ENCODE results near the gene HNRNPC. TPM values are rescaled to one million over a fixed set of nuclear protein-coding genes. Genes with fewer than 3 reads are reported as not detected.
A peak's percentile ranks its signal among the peaks of the same experiment; 100 is the strongest.
"Not testable (repeated sequence)": the region's sequence is repeated elsewhere in the genome, so short reads cannot be mapped to it uniquely, and the experiment has no call there.

The HNRNPC gene
- total RNA-seq, 1 experiment from 2014 or later: 1,062 TPM

- no peak overlapping the region for H2BK120ac ChIP-seq (ENCODE audit: low read depth, low read length, poor library complexity, severe bottlenecking)
- peaks cover 3% of the 10 kb centered on the region for H3K23me2 ChIP-seq (ENCODE audit: insufficient read length, low read depth, low read length, poor library complexity, severe bottlenecking)
- H3K79me1 ChIP-seq (ENCODE audit: insufficient read depth, low read depth, low read length, poor library complexity, severe bottlenecking): no peaks in the 10 kb centered on the region
- Mint-ChIP-seq H3K4me3 (peak overlapping the region; percentile 72 to 85; a peak in 4 of 5 replicates), H3K9me3 (no peaks in the 10 kb centered on the region), H3K36me3 (ENCODE audit: insufficient read depth in 1 of 3, low read depth in 3 of 3) (no peaks in the 10 kb centered on the region), H3K27ac (peak overlapping the region in 2 of 3 experiments; percentile 99; a peak in 3 of 7 replicates), H3K27me3 (ENCODE audit: low read depth) (no peaks in the 10 kb centered on the region; the same call in 1 of the 2 replicates), H3K4me1 (peaks cover 26 to 30% of the 10 kb centered on the region in 2 experiments)
- peak overlapping the region; percentile 90 for H3K4me2 ChIP-seq (ENCODE audit: insufficient read depth, insufficient read length, low read length)
- H2BK12ac ChIP-seq (ENCODE audit: insufficient read length, low read depth, low read length): no peak overlapping the region
- no peak for DNase-seq
- no peak overlapping the region for H3T11ph ChIP-seq (ENCODE audit: low read length)
- TF ChIP-seq CTCF (conservative IDR thresholded peaks at IDR 0.05): no peak
- H3K4ac ChIP-seq (ENCODE audit: low read depth, low read length): no peak overlapping the region
- H3K9me3 ChIP-seq (ENCODE audit: control insufficient read depth, low read depth, low read length): no peaks in the 10 kb centered on the region
- H3K9ac ChIP-seq (ENCODE audit: extremely low read depth, insufficient read length, low read length): peak overlapping the region; percentile 89
- H4K8ac ChIP-seq (replicated peaks; ENCODE audit: insufficient read length, low read depth, low read length): no peak overlapping the region
- H4K5ac ChIP-seq (ENCODE audit: insufficient read length, low read depth, low read length): no peak overlapping the region
- no peak overlapping the region for H3K14ac ChIP-seq (ENCODE audit: insufficient read depth, low read length)
- H2BK20ac ChIP-seq (ENCODE audit: low read depth, low read length, poor library complexity, severe bottlenecking): no peak overlapping the region
- H2AFZ ChIP-seq (ENCODE audit: low read length): no peak overlapping the region
- peak overlapping the region; percentile 89 for H3K27ac ChIP-seq (ENCODE audit: insufficient read length, low read depth, low read length)
- H2BK5ac ChIP-seq (ENCODE audit: insufficient read length, low read length): no peak overlapping the region
- H3K79me2 ChIP-seq (ENCODE audit: insufficient read depth, low read length): no peaks in the 10 kb centered on the region
- H4K20me1 ChIP-seq (ENCODE audit: control insufficient read depth, insufficient read depth, insufficient read length): no peaks in the 10 kb centered on the region
- 0 out of 2 replicates have a peak, but pooled peaks cover 2% of the 10 kb centered on the region for H3K4me1 ChIP-seq (ENCODE audit: insufficient read depth, low read length)
- no peak overlapping the region for H3K18ac ChIP-seq (ENCODE audit: insufficient read length, low read depth, low read length)
- no peak overlapping the region for H2AK5ac ChIP-seq (ENCODE audit: insufficient read length, low read length)
- no peak overlapping the region for H3K23ac ChIP-seq (ENCODE audit: insufficient read length, low read depth, low read length)
- H3K56ac ChIP-seq (ENCODE audit: insufficient read length, low read depth, low read length): no peak overlapping the region
- no CpG with 5 or more reads among the region's 3 CpGs for WGBS (ENCODE audit: extremely low coverage, insufficient read length, low lambda C conversion rate)
- no peaks in the 10 kb centered on the region for H3K27me3 ChIP-seq (ENCODE audit: insufficient read depth, low read length)
- no peak overlapping the region for H2BK15ac ChIP-seq (ENCODE audit: low read depth, low read length)
- H4K91ac ChIP-seq (ENCODE audit: insufficient read length, low read depth, low read length): no peak overlapping the region
Observed at GRCh38 chr14:21307637-21308036, 38.4 kb upstream of the HNRNPC start.

DNA sequence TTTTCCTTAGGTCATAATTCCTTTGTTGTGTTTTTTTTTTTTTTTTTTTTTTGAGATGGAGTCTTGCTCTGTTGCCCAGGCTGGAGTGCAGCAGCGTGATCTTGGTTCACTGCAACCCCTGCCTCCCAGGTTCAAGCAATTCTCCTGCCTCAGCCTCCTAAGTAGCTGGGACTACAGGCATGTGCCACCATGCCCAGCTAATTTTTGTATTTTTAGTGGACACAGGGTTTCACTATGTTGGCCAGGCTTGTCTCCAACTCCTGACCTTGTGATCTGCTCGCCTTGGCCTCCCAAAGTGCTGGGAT is 33.5 kb upstream of the HNRNPC start:
- H3K27me3 Mint-ChIP-seq (ENCODE audit: low read depth); H2BK120ac ChIP-seq (ENCODE audit: low read depth, low read length, poor library complexity, severe bottlenecking); DNase-seq; H3K27me3 ChIP-seq (ENCODE audit: insufficient read depth, low read length); H3K18ac ChIP-seq (ENCODE audit: insufficient read length, low read depth, low read length); H2BK12ac ChIP-seq (ENCODE audit: insufficient read length, low read depth, low read length); H4K20me1 ChIP-seq (ENCODE audit: control insufficient read depth, insufficient read depth, insufficient read length); H2AK5ac ChIP-seq (ENCODE audit: insufficient read length, low read length); H3K4me1 ChIP-seq (ENCODE audit: insufficient read depth, low read length); H3K4ac ChIP-seq (ENCODE audit: low read depth, low read length); H3K14ac ChIP-seq (ENCODE audit: insufficient read depth, low read length); H4K8ac ChIP-seq (replicated peaks; ENCODE audit: insufficient read length, low read depth, low read length); H3K9me3 ChIP-seq (ENCODE audit: control insufficient read depth, low read depth, low read length); H2AFZ ChIP-seq (ENCODE audit: low read length); H3K9me3 Mint-ChIP-seq; H2BK5ac ChIP-seq (ENCODE audit: insufficient read length, low read length); H3K36me3 Mint-ChIP-seq (ENCODE audit: insufficient read depth in 1 of 3, low read depth in 3 of 3); H2BK15ac ChIP-seq (ENCODE audit: low read depth, low read length); H3K27ac Mint-ChIP-seq; H3T11ph ChIP-seq (ENCODE audit: low read length); H4K5ac ChIP-seq (ENCODE audit: insufficient read length, low read depth, low read length); H3K27ac ChIP-seq (ENCODE audit: insufficient read length, low read depth, low read length); H4K91ac ChIP-seq (ENCODE audit: insufficient read length, low read depth, low read length); H2BK20ac ChIP-seq (ENCODE audit: low read depth, low read length, poor library complexity, severe bottlenecking); H3K56ac ChIP-seq (ENCODE audit: insufficient read length, low read depth, low read length); H3K4me3 Mint-ChIP-seq; H3K23me2 ChIP-seq (ENCODE audit: insufficient read length, low read depth, low read length, poor library complexity, severe bottlenecking); H3K79me1 ChIP-seq (ENCODE audit: insufficient read depth, low read depth, low read length, poor library complexity, severe bottlenecking); H3K79me2 ChIP-seq (ENCODE audit: insufficient read depth, low read length); H3K4me2 ChIP-seq (ENCODE audit: insufficient read depth, insufficient read length, low read length); H3K9ac ChIP-seq (ENCODE audit: extremely low read depth, insufficient read length, low read length); H3K23ac ChIP-seq (ENCODE audit: insufficient read length, low read depth, low read length): not testable (repeated sequence)
- WGBS (ENCODE audit: extremely low coverage, insufficient read length, low lambda C conversion rate): no CpG with 5 or more reads among the region's 2 CpGs
- peaks cover 10 to 12% of the 10 kb centered on the region in 2 experiments for H3K4me1 Mint-ChIP-seq

Measured in H9 (cell line).